Inferior parietal cortex (tissue), 1 donor: ENCODE data around the gene TUB.

Experiments
- DNase-seq: peaks from one replicate; pipeline ENCODE4 v3.0.0-alpha.2; 2016; ENCODE audit errors: extremely low spot score

The TUB gene

DNA sequence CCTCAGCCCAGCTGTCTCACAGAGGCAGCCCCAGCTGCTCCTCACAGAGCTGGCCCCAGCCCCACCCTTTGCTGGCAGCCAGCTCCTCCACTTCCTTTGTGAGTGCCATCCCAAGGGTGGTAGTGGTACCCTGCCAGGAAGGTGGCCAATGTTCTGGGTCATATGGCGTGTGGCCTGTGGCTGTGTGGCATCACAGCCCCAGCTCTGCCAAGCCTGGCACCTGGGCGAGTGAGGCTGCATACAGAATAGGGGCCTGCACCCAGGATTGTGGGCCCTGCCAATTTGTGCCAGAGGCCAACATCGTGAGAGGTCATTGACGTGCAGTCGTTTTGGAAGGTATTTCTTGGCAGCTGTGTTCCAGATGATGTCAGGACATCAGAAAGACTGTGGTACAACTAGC is 10.7 kb downstream of the TUB start:
- no peak for DNase-seq

DNA sequence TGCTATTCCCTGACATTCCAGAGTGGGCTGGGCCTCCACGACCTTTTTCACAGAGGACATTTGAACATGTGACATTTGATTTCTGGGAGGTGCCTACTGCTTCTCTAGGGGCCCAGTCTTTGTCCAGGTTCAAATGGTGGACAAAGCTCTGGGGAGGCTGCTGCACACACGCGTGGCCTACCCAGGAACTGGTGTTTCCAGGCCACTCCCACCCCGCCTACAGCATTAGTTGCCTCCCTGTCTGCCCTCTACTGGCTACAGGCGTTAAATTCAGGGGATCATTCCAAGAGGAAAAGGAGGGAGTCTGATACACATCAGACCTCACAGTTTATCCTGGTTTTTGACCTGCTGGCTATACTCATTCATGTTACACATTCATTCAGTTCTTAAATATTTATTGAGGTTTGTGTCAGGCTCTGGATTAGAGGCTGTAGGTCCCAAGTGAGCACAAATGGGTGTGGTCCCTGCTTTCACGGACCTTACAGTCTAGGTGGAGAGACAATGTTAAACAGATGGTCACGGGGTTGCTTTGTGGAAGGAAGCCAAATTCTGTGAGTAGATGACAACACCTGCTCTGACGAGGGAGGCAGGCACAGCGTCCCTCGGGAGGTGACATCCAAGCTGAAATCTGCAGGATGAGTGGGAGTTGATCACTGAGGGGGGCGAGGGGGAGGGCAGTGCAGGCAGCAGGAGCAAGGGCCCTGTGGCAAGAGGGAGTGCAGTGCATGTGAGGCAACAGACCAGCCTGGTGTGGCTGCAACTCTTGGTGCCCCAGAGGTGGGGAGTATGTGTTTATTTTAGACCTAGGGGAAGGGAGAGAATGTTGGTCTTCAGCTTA is 11.8 kb downstream of the TUB start:
- no peak for DNase-seq

DNA sequence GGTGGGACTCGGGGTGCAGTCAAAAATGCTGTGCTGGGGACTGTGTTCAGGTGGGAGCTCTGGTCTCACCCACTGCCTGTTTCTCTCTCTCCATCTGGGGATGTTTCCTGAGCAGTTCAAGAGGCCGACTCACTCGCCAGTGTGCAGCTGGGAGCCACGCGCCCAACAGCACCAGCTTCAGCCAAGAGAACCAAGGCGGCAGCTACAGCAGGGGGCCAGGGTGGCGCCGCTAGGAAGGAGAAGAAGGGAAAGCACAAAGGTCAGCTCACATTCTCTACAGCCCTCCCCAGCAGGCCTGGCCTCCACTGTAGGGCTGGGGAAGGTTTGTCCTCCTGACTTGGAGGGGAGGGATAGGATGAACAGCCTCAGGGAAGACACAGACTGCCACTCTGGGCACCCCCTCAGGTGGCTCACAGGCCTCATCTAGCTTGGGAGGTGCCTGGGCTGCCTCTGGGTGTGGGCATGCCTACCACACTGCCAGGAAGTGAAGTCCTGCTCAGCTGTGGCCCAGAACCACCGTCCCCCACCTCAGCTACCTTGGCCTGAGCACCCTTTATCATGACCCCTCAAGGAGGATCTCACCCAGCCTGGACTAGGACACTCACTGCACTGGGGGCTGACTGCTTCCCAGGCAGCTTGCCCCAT is 13.0 kb downstream of the TUB start:
- DNase-seq = no peak

DNA sequence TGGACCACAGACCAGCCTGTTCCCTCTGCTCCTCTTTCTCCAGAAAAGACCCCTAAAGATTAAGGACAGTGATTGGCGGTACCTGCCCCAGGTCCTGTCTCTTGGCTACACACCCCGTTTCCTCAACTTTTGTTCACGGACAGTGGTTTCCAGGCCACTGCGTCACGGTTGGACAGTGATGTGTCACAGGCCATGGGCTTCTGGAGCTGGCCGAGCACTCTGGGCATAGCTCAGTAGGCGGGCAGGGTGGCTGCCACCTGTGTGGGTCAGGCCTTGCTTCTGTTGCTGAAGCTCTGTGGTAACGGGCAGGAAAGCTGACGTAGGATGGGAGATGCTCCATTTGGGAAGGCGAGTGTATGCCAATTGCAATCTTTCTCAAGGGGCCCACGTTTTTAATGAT is 13.6 kb downstream of the TUB start:
- no peak for DNase-seq

DNA sequence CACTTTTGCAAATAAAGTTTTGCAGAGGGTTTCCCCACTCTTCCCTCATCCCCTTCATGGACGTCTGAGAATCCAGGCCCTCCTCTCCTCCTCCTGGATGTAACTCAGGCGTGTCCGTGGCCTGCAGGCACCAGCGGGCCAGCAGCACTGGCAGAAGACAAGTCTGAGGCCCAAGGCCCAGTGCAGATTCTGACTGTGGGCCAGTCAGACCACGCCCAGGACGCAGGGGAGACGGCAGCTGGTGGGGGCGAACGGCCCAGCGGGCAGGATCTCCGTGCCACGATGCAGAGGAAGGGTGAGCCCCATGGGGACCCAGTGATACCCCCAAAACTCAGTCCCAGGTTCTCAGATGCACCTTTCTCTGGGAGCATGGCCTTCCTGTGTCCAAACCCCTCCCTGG is 14.4 kb downstream of the TUB start:
- no peak for DNase-seq

DNA sequence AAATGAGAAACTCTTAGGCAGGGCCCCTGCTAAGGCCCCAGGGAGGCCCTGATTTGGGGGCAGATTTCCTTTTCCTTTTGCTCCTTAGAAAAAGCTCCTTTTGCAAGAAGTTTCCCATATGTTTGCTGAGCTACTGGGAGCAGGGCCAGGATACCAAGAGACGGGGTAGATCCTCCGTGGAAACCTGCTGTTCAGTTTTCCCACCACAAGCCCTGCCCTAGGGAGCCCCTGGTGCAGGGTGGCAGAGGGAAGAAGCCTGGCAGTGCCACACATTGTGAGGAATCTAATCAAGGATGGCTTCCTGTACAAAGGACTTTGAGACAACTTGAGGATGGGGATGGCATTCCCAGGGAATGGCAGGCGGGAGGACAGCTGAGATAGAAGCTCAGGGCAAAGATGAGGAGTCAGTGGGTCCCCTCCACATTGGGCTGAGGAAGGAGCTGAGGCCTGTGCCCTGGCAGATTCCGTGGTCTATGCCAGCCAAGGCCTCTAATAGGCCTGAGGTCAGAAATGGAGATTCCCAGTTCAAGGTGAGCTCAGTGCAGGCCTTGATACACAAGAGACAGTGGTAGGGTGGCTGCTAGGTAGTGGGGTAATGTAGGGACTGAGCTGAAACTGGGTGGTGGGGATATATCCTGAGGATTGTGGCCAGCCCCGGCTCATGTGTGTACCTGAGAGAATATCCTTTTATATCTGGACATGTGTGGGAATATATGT is 15.0 kb downstream of the TUB start:
- DNase-seq = no peak

DNA sequence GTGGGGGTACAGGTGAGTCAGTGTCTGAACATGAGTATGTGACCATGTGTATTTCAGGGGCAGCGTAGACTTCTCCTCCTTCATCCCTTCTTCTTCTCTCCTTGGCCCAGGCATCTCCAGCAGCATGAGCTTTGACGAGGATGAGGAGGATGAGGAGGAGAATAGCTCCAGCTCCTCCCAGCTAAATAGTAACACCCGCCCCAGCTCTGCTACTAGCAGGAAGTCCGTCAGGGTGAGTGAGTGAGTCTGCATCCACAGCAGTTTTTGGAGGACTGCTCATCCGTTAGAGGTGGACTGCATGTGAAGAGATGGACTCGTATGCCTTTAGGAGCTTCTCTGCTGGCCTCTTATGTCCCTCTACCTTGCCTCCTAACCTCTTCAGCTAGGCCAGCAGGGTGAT is 15.6 kb downstream of the TUB start:
- no peak for DNase-seq

DNA sequence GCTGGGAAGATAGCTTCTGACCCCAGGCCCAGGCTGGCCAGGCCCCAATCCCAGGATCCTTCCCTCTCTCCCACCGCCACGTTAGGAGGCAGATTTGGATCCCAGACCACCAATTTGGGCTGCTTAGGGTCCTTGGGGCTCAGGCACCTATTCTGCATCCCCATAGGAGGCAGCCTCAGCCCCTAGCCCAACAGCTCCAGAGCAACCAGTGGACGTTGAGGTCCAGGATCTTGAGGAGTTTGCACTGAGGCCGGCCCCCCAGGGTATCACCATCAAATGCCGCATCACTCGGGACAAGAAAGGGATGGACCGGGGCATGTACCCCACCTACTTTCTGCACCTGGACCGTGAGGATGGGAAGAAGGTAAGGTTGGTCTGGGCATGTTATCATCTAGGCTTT is 16.1 kb downstream of the TUB start:
- DNase-seq = no peak

DNA sequence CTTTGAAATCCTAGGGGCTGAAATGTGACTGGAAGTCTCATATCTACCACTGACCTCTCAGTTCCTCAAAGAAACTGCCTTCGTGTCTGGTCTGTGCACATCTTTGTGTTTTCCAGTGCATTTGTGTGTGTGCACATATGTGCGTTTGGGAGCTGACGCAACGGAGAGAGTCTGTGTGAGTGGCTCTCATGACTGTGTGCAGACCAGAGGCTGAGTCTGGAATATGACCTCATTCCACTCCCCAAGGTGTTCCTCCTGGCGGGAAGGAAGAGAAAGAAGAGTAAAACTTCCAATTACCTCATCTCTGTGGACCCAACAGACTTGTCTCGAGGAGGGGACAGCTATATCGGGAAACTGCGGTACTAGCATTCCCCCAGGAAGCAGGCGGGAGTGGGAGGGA is 16.5 kb downstream of the TUB start:
- no peak for DNase-seq

DNA sequence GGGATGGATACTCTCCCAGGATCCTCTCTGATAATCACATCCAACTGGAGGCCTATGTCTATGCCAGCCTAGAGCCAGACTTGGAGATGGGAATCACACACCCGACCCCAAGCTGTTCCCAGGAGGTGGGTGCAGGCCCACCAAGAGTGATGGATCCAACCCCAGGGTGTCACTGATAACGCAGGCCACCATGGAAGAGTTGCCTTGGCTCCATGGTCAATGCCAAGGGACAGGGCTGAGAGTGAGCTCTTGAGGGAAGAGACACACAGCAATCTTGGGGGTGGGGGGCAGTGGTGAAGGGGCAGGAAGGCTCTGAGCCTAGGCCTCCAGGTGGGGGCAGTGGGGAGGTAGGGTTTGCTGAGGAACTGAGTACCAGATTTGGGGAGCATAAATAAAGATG is 16.9 kb downstream of the TUB start:
- DNase-seq = no peak

DNA sequence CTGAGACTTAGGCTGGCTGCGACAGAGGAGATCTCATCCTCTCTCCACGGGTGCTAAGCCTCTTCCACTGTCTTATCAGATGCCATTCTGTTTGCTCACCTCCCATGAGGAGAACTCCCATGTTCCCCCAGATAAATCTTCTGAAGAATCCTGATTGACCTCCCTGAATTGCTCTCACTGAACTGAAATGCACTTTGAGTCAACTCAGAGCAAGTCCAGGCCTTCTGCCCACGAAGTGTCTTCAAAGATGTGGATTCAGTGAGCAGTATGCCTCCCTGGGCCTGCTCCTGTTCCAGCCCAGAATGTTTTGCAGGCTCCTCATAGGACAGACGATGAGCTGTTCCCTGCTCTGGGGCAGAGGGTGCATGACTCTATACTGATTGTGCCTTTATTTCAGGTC is 17.4 kb downstream of the TUB start:
- no peak for DNase-seq

DNA sequence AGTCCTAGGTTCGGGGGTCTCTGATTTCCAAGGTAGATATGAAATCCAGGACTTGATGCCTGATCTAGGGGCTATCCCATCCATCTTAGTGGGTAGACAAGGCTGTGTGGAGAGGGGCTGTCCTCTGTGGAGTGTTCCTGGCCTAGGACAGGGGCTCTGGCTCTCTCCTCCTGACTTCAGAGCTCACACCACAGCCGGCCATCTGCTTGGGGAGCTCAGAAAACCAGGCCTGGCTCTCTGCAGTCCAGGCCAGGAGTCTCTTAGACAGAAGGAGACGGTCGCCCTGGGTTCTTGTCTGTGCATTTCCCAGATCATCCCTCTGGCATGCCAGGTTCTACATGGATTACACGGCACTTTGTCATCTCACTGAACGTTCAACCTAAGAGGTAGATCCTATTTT is 17.9 kb downstream of the TUB start:
- no peak for DNase-seq

DNA sequence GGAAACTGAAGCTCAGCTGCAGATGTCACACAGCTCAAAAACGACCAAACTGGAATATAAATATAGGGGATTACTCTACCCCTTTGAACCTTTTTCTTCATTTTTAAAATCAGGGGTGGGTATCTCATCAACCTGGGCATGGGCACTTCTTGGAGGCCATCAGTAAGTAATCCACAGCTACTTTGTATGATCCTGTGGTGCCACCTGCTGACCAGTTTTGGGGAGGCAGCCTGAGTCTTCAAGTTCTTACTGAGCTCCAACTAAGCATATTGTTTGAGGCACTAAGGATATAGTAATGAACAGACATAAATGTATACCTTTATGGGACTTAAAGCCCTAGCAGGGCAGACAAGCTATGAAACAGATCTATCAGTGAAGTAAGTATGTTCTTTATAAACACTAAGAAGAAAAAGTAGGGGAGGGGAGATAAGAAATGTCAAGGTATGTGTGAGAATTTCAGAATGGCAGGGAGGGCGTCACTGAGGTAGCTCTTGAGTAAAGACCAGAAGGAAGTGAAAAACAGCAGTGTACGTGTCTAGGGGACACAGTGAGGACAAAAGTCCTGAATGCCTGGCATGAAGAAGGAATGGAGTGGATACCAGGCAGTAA is 18.4 kb downstream of the TUB start:
- DNase-seq = peak; percentile 92

DNA sequence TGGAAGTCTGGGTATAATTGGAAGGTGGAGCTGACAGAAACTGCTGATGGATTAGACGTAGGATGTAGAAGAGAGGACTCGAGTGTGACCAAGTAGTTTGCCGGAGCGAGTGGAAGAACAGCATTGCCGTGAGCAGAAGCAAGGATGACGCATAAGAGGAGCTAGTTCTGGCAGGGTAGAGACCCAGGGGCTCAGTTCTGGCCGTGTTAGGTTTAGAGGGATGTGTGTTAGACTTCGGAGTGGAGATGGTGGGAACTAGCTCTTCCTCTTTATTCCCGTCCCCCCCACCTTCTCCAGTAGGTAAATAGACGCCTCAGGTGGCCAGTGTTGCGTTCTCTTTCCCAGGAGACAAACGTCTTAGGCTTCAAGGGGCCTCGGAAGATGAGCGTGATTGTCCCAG is 19.1 kb downstream of the TUB start:
- no peak for DNase-seq

DNA sequence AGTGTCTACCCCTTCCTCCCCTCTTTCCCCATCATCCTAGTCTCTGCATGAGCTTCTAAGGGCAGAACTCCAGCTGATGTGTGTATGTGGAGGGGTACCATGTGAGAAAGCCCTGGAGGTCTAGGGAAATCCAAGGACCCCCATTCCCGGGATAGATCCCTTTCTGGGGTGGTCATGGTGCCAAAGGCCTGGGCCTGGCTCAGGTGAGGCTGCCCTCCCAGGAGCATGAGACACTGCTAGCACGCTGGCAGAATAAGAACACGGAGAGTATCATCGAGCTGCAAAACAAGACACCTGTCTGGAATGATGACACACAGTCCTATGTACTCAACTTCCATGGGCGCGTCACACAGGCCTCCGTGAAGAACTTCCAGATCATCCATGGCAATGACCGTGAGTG is 19.6 kb downstream of the TUB start:
- no peak for DNase-seq

DNA sequence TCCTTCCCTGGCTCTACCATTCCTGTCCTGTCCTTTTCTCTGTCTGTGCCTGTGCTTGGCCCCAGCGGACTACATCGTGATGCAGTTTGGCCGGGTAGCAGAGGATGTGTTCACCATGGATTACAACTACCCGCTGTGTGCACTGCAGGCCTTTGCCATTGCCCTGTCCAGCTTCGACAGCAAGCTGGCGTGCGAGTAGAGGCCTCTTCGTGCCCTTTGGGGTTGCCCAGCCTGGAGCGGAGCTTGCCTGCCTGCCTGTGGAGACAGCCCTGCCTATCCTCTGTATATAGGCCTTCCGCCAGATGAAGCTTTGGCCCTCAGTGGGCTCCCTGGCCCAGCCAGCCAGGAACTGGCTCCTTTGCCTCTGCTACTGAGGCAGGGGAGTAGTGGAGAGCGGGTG is 20.4 kb downstream of the TUB start:
- no peak for DNase-seq

DNA sequence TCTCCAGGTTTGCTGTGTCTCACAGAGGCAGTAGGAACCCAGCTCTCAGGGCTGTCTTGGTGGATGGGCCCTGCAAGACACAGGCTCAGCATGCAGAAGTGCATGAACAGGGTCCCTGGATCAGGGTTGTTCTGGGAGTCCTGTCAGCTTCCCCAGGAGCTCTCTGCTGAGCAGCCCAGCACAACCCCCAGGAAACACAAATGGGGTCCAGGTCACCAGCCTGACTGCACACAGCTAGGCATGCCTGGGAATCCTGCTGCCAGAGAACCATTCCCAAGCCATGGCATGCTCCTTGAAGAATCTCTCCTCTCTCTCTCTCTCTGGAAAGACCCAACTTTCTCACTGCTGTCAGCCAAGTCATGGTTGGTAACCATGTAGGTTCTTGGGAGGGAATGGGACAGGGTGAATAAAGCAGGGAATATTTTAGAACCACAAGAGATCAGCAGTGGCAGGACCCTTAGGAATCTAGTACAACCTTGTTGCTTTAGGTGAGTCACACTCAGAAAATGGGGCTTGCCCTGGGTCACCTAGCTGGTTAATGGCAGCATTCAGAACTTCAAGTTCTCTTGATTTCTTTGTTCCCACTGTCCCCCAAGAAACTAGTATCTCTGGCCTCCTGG is 21.4 kb downstream of the TUB start:
- DNase-seq = no peak

DNA sequence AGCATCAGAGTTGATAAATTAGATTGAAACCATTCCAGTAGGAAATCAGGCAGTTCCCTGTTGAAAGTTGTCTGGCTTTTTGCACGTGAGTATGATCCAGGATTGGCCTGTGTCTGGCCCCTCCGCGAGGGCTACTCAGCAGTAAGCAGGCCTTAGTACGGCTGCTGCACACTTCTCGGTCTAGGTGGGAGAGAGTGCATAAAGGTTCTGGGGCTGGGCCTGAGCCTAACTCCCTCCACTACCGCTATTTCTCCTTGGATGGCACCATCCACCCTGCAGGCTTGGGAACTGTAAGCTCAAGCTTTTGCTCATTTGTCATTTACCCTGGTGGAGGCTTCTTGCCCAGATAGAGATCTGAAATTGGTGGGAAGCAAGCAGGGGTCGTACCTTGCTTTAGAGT is 22.0 kb downstream of the TUB start:
- no peak for DNase-seq

DNA sequence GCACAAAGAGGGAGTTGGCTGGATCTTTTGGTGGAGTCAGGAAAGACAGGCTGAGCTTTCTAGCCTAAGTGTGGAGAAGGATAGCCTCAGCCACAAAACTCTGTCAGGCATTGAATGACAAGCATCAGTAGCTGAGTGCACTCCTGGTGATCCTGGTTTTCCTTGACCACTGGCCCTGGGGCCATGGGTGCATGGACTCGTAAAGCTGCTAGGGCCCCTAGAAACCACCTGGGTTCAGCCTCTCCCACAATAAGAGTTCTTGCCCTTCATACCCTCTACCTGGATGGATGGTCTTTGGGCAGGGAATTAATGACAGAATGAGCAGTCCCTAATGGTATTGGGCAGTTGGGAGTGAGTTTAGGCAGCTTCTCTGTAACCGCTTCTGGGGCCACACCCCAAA is 22.9 kb downstream of the TUB start:
- DNase-seq = no peak

DNA sequence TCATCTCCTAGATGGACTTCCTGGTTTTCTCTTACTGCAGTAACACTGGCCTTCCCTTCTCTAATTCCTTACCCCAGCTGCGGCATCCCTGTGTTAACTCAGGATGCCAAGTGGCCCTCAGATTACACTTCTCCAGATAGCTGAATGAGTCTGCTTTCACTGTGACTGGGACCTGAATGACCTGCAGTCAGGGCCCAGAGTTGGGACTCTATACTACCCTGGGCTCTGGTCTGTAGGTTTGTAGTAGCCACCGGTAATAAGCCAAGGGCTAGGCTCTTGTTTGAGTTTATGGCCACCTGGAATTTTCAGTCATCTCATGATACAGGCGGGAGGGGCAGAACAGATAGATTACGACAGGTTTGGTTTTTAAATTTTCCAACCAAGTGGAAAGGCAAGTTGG is 24.1 kb downstream of the TUB start:
- no peak for DNase-seq

DNA sequence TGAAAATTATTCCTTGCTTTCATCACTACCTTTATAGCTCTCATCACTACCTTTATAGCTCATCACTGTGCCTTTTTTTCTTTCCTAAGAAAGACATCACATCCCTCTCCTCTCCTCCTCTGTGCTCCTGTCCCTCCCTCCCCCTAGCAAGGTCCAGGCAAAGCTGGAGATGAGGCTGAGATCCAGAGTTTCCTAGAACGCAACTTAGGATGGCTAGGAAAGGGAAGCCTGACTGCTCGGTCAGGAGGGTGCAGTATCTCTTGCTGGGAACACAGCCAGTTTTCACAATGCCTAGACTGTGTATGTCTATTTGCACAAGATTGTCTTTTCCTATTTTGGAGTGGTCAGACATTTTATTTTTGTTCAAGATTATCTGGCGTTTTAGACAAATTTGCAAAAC is 24.7 kb downstream of the TUB start:
- no peak for DNase-seq

DNA sequence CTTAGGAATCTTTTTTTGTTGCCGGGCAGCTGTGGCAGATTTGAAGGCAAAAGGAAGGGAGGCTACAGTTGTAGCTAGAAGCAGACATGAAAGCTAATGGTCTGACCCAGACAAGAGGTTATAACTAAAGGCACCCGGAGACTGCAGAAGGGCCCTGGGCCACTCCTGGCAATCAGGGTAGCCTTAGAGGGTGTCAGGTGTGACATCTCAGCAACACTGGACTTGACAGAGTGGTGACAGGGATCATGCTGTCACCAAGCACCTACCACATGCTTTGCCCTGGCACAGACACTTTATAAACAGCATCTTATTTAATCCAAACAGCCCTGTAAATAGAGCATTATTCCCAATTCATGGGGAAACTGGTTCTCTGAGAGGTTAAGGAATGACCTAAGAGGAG is 25.7 kb downstream of the TUB start:
- no peak for DNase-seq
